Nephron (organoid): ENCODE results near the gene NAV3.
"Not testable (repeated sequence)": the region's sequence is repeated elsewhere in the genome, so short reads cannot be mapped to it uniquely, and the experiment has no call there.

ENCODE experiments used
- H3K27ac Mint-ChIP-seq, 3 experiments: 2 replicates each; pipeline ENCODE4 v1.8.0; 2020; ENCODE audit warnings: mixed read lengths in 3 of 3, mild to moderate bottlenecking in 2 of 3, moderate library complexity in 1 of 3
- H3K27me3 Mint-ChIP-seq: 2 replicates; pipeline ENCODE4 v1.8.0; 2021; ENCODE audit warnings: low read depth, mild to moderate bottlenecking, moderate library complexity, mixed read lengths
- H3K36me3 Mint-ChIP-seq: 2 replicates; pipeline ENCODE4 v1.8.0; 2020; ENCODE audit warnings: low read depth, mixed read lengths
- H3K4me1 Mint-ChIP-seq: 2 replicates; pipeline ENCODE4 v1.8.0; 2020; ENCODE audit warnings: mixed read lengths
- H3K4me3 Mint-ChIP-seq, 3 experiments: 2 replicates each; pipeline ENCODE4 v1.8.0; 2020; ENCODE audit warnings: mild to moderate bottlenecking in 3 of 3, mixed read lengths in 3 of 3, moderate library complexity in 2 of 3
- H3K9me3 Mint-ChIP-seq: 2 replicates; pipeline ENCODE4 v1.8.0; 2020; ENCODE audit warnings: mixed read lengths
- CTCF ChIP-seq, 3 experiments: fragments of 200-600 bp; sonication (generic); IDR thresholded peaks; one replicate each; pipeline ENCODE4 v1.5.0; 2021; ENCODE audit warnings: antibody characterized with exemption in 3 of 3; ENCODE audit not compliant: unreplicated experiment in 3 of 3

NAV3 gene

DNA sequence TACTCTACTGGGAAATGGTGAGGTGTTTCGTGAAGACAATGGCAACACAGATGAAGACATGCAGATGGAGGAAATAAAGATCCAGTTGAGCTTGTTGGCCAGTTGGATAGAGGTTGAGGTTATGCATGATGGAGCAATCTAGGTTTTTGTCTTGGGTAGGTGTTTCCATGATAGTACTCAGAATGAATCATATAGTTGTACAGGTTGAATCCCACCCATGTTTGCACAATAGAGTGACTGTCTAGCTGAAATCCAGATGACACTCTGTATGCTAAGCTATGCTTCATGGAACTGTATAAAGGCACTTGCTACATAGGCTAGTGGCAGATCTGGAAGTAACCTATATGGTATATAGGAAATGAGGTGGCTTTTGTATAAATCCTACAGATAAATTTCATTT lies 264.9 kb downstream of the NAV3 start:
- H3K4me3 Mint-ChIP-seq, result no peak overlapping the region
- peaks cover 21% of the 10 kb centered on the region for H3K36me3 Mint-ChIP-seq
- TF ChIP-seq CTCF (IDR thresholded peaks at IDR 0.05; ENCODE audit: unreplicated experiment in 3 of 3), result no peak
- peak overlapping the region; percentile 3 to 91 (median 64) for H3K27ac Mint-ChIP-seq
- no peaks in the 10 kb centered on the region for H3K27me3 Mint-ChIP-seq
- H3K4me1 Mint-ChIP-seq, result peaks cover 35% of the 10 kb centered on the region
- H3K9me3 Mint-ChIP-seq, result peaks cover 8% of the 10 kb centered on the region

DNA sequence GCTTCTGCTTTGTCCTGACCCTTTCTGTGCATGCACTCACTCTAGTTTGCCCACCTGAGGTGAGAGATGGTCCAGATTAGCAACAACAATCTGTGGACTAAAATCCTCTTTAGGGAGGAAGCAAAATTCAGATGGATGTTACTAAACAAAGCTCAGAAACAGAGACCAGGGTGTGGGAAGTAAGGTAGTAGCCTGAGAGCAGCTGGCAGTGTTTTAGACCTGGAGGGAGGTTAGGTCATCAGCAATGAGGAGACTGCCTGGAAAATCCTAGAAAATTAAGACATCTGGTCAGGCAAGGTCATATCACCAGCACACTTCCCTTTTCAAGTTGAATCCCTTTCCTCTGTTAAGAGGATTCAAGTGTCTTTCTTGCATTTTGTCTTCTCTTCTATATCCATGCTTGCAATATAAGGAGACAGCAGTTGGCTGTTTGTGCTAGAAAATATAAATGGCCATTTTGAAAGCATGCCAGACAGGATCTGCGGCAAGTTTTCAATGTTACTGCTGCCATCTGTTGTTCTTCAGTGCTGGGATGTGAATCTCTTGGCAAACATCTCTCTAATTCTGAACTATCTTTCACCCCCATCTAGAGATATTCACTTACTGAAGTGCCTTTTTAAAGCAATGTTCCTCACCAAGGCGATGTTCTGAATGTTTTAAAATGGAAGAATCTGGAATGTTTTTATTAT lies 266.4 kb downstream of the NAV3 start:
- no peak for TF ChIP-seq CTCF (IDR thresholded peaks at IDR 0.05; ENCODE audit: unreplicated experiment in 3 of 3)

DNA sequence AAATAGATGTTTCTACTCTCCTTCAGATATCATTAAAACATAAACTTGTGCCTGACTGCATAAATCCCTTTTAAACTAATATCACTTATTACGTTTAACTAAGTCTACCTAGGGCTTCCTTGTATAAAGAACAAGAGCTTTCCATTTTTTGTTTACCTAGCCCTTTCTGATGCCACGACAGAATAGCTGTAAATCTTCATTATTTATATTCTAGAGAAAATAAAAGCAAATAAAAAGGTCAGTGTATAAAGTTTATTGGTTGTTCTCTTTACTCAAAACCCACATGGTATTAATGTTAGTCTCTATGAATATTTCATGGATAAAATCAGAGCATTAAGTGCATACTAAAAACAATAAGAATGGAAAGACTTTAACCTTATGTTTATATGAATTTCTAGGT lies 269.1 kb downstream of the NAV3 start:
- Mint-ChIP-seq H3K36me3 (peaks cover 19% of the 10 kb centered on the region), H3K27me3 (no peaks in the 10 kb centered on the region), H3K4me1 (peaks cover 41% of the 10 kb centered on the region), H3K27ac (peak overlapping the region in 1 of 3 experiments; percentile 50), H3K4me3 (no peak overlapping the region), H3K9me3 (peaks cover 8% of the 10 kb centered on the region)
- no peak for TF ChIP-seq CTCF (IDR thresholded peaks at IDR 0.05; ENCODE audit: unreplicated experiment in 3 of 3)

More for the DNA sequence above, 266.4 kb downstream of the NAV3 start:
- H3K4me3 Mint-ChIP-seq, result peak overlapping the region in 1 of 3 experiments; percentile 3
- H3K36me3 Mint-ChIP-seq, result peaks cover 17% of the 10 kb centered on the region
- H3K27me3 Mint-ChIP-seq, result no peaks in the 10 kb centered on the region
- H3K9me3 Mint-ChIP-seq, result peaks cover 8% of the 10 kb centered on the region
- H3K4me1 Mint-ChIP-seq, result peaks cover 41% of the 10 kb centered on the region
- H3K27ac Mint-ChIP-seq, result peak overlapping the region; percentile 85 to 98 (median 91)

GRCh38 chr12:78101113-78101876 lies 270.6 kb downstream of the NAV3 start:
- H3K27ac Mint-ChIP-seq, result peak overlapping the region in 1 of 3 experiments; percentile 55
- H3K27me3 Mint-ChIP-seq, result no peaks in the 10 kb centered on the region
- peaks cover 11% of the 10 kb centered on the region for H3K36me3 Mint-ChIP-seq
- H3K9me3 Mint-ChIP-seq, result peaks cover 2% of the 10 kb centered on the region
- H3K4me1 Mint-ChIP-seq, result peaks cover 31% of the 10 kb centered on the region
- no peak overlapping the region for H3K4me3 Mint-ChIP-seq
- no peak for TF ChIP-seq CTCF (IDR thresholded peaks at IDR 0.05; ENCODE audit: unreplicated experiment in 3 of 3)

GRCh38 chr12:78101946-78102635 lies 271.4 kb downstream of the NAV3 start:
- Mint-ChIP-seq H3K27me3 (no peaks in the 10 kb centered on the region), H3K9me3 (peaks cover 5% of the 10 kb centered on the region), H3K4me3 (no peak overlapping the region), H3K36me3 (peaks cover 15% of the 10 kb centered on the region), H3K27ac (no peak overlapping the region), H3K4me1 (peaks cover 23% of the 10 kb centered on the region)
- no peak for TF ChIP-seq CTCF (IDR thresholded peaks at IDR 0.05; ENCODE audit: unreplicated experiment in 3 of 3)

DNA sequence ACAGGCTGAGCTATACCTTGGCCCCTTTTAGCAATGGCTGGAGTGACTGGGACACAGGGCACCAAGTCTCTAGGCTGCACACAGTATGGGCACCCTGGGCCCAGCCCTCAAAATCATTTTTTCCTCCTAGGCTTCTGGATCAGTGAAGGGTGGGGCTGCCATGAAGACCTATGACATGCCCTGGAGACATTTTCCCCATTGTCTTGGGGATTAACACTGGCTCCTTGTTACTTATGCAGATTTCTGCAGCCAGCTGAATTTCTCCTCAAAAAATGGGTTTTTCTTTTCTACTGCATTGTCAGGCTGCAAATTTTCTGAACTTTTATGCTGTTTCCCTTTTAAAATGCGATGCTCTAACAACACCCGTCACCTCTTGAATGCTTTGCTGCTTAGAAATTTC lies 272.1 kb downstream of the NAV3 start:
- H3K27me3 Mint-ChIP-seq, H3K4me3 Mint-ChIP-seq: not testable (repeated sequence)
- Mint-ChIP-seq H3K27ac (peak overlapping the region in 1 of 3 experiments; percentile 51), H3K4me1 (peaks cover 19% of the 10 kb centered on the region), H3K9me3 (peaks cover 11% of the 10 kb centered on the region), H3K36me3 (peaks cover 22% of the 10 kb centered on the region)
